H9 (cell line): ENCODE data around the gene TMEM98. TPM values are rescaled to one million over a fixed set of nuclear protein-coding genes. Genes with fewer than 3 reads are reported as not detected.

ENCODE experiments used
- DNase-seq: peaks from one replicate; pipeline ENCODE4 v3.0.0-alpha.2; 2017
- H2AFZ ChIP-seq: one replicate; pipeline ENCODE4 v1.6.1; 2013; ENCODE audit warnings: mild to moderate bottlenecking, low read length, control low read depth, moderate library complexity
- H2AK5ac ChIP-seq: 2 replicates; pipeline ENCODE4 v1.6.1; 2013; ENCODE audit warnings: low read length, control low read depth, mixed read lengths; ENCODE audit not compliant: insufficient read length
- H2BK120ac ChIP-seq: one replicate; pipeline ENCODE4 v1.6.1; 2013; ENCODE audit warnings: low read depth, mild to moderate bottlenecking, low read length, control low read depth, inconsistent platforms; ENCODE audit not compliant: poor library complexity, severe bottlenecking
- H2BK12ac ChIP-seq: 2 replicates; pipeline ENCODE4 v1.6.1; 2013; ENCODE audit warnings: low read length, control low read depth, mixed read lengths, low read depth; ENCODE audit not compliant: insufficient read length
- H2BK15ac ChIP-seq: 2 replicates; pipeline ENCODE4 v1.6.1; 2013; ENCODE audit warnings: low read depth, low read length, control low read depth
- H2BK20ac ChIP-seq: one replicate; pipeline ENCODE4 v1.6.1; 2013; ENCODE audit warnings: low read depth, mild to moderate bottlenecking, low read length, control low read depth, inconsistent platforms; ENCODE audit not compliant: poor library complexity, severe bottlenecking
- H2BK5ac ChIP-seq: 2 replicates; pipeline ENCODE4 v1.6.1; 2013; ENCODE audit warnings: low read length, control low read depth, mixed read lengths; ENCODE audit not compliant: insufficient read length
- H3K14ac ChIP-seq: 2 replicates; pipeline ENCODE4 v1.6.1; 2013; ENCODE audit warnings: low read length, control low read depth; ENCODE audit not compliant: insufficient read depth
- H3K18ac ChIP-seq: 2 replicates; pipeline ENCODE4 v1.6.1; 2013; ENCODE audit warnings: low read depth, mild to moderate bottlenecking, mixed read lengths, low read length, control low read depth; ENCODE audit not compliant: insufficient read length
- H3K23ac ChIP-seq: 2 replicates; pipeline ENCODE4 v1.6.1; 2013; ENCODE audit warnings: low read length, control low read depth, mixed read lengths, low read depth; ENCODE audit not compliant: insufficient read length
- H3K23me2 ChIP-seq: 2 replicates; pipeline ENCODE4 v1.6.1; 2013; ENCODE audit warnings: low read depth, mild to moderate bottlenecking, mixed read lengths, low read length, control low read depth; ENCODE audit not compliant: insufficient read length, poor library complexity, severe bottlenecking
- H3K27ac ChIP-seq: 2 replicates; pipeline ENCODE4 v1.5.1; 2013; ENCODE audit warnings: low read length, control low read depth, mixed read lengths, low read depth; ENCODE audit not compliant: insufficient read length
- H3K27me3 ChIP-seq: 2 replicates; pipeline ENCODE4 v1.6.1; 2013; ENCODE audit warnings: low read length, control low read depth, inconsistent platforms; ENCODE audit not compliant: insufficient read depth
- H3K4ac ChIP-seq: 2 replicates; pipeline ENCODE4 v1.6.1; 2013; ENCODE audit warnings: low read depth, mild to moderate bottlenecking, control low read depth, inconsistent platforms, low read length, moderate library complexity
- H3K4me1 ChIP-seq: 2 replicates; pipeline ENCODE4 v1.6.1; 2013; ENCODE audit warnings: low read length, control low read depth, inconsistent platforms; ENCODE audit not compliant: insufficient read depth
- H3K4me2 ChIP-seq: 2 replicates; pipeline ENCODE4 v1.6.1; 2013; ENCODE audit warnings: low read length, control low read depth, mixed read lengths; ENCODE audit not compliant: insufficient read length, insufficient read depth
- H3K56ac ChIP-seq: 2 replicates; pipeline ENCODE4 v1.6.1; 2013; ENCODE audit warnings: low read depth, mild to moderate bottlenecking, mixed read lengths, low read length, control low read depth; ENCODE audit not compliant: insufficient read length
- H3K79me1 ChIP-seq: 2 replicates; pipeline ENCODE4 v1.6.1; 2013; ENCODE audit warnings: low read depth, mild to moderate bottlenecking, moderate library complexity, low read length, control low read depth, inconsistent platforms; ENCODE audit not compliant: insufficient read depth, poor library complexity, severe bottlenecking
- H3K79me2 ChIP-seq: 2 replicates; pipeline ENCODE4 v1.6.1; 2013; ENCODE audit warnings: low read length, control low read depth, inconsistent platforms; ENCODE audit not compliant: insufficient read depth
- H3K9ac ChIP-seq: 2 replicates; pipeline ENCODE4 v1.6.1; 2013; ENCODE audit warnings: low read length, control low read depth, mixed read lengths; ENCODE audit not compliant: insufficient read length; ENCODE audit errors: extremely low read depth
- H3K9me3 ChIP-seq: one replicate; pipeline ENCODE4 v1.6.1; 2013; ENCODE audit warnings: low read depth, low read length, inconsistent platforms; ENCODE audit not compliant: control insufficient read depth
- H3T11ph ChIP-seq: one replicate; pipeline ENCODE4 v1.6.1; 2013; ENCODE audit warnings: mild to moderate bottlenecking, low read length, control low read depth, inconsistent platforms
- H4K20me1 ChIP-seq: one replicate; pipeline ENCODE4 v1.6.1; 2013; ENCODE audit not compliant: control insufficient read depth, insufficient read length, insufficient read depth
- H4K5ac ChIP-seq: 2 replicates; pipeline ENCODE4 v1.6.1; 2013; ENCODE audit warnings: low read depth, mild to moderate bottlenecking, mixed read lengths, low read length, control low read depth; ENCODE audit not compliant: insufficient read length
- H4K8ac ChIP-seq: replicated peaks from 2 replicates; pipeline ENCODE4 v1.6.1; 2013; ENCODE audit warnings: low read length, control low read depth, mixed read lengths, low read depth; ENCODE audit not compliant: insufficient read length
- H4K91ac ChIP-seq: 2 replicates; pipeline ENCODE4 v1.6.1; 2013; ENCODE audit warnings: low read depth, mild to moderate bottlenecking, moderate library complexity, mixed read lengths, low read length, control low read depth; ENCODE audit not compliant: insufficient read length
- H3K27ac Mint-ChIP-seq, 3 experiments: 2 replicates in 2 of 3; 3 replicates in 1 of 3; pipeline ENCODE4 v1.8.0; 2020 to 2021; ENCODE audit warnings: mixed read lengths in 3 of 3, mild to moderate bottlenecking in 1 of 3, moderate library complexity in 1 of 3
- H3K27me3 Mint-ChIP-seq: 2 replicates; pipeline ENCODE4 v1.8.0; 2021; ENCODE audit warnings: low read depth, mild to moderate bottlenecking, moderate library complexity, mixed read lengths
- H3K36me3 Mint-ChIP-seq, 3 experiments: 2 replicates in 2 of 3; 3 replicates in 1 of 3; pipeline ENCODE4 v1.8.0; 2020 to 2021; ENCODE audit warnings: low read depth in 3 of 3, mixed read lengths in 3 of 3; ENCODE audit not compliant: insufficient read depth in 1 of 3
- H3K4me1 Mint-ChIP-seq, 2 experiments: 2 replicates each; pipeline ENCODE4 v1.8.0; 2020; ENCODE audit warnings: mixed read lengths in 2 of 2
- H3K4me3 Mint-ChIP-seq, 2 experiments: 2 replicates in 1 of 2; 3 replicates in 1 of 2; pipeline ENCODE4 v1.8.0; 2020 to 2021; ENCODE audit warnings: mild to moderate bottlenecking in 2 of 2, mixed read lengths in 2 of 2, moderate library complexity in 1 of 2
- H3K9me3 Mint-ChIP-seq, 2 experiments: 2 replicates in 1 of 2; 3 replicates in 1 of 2; pipeline ENCODE4 v1.8.0; 2020; ENCODE audit warnings: mild to moderate bottlenecking in 2 of 2, mixed read lengths in 2 of 2, moderate library complexity in 1 of 2
- CTCF ChIP-seq: fragments of 200-600 bp; sonication (generic); conservative IDR thresholded peaks from 3 replicates; pipeline ENCODE4 v1.8.0; 2021; ENCODE audit warnings: antibody characterized with exemption, mild to moderate bottlenecking
- WGBS: extraction: QIAGEN DNeasy Blood & Tissue Kit; methylation state at CpG from one replicate; pipeline ENCODE4 v1.1.7; 2013; ENCODE audit warnings: missing lambda C conversion rate, low lambda C conversion rate, mixed read lengths; ENCODE audit not compliant: insufficient read length; ENCODE audit errors: extremely low coverage; 5-methylcytosine and 5-hydroxymethylcytosine counted together
- total RNA-seq: library from RNA; stranded (reverse); gene quantifications from 2 replicates; pipeline ENCODE4 v1.2.1, GENCODE V29; 2021

TMEM98 gene
- total RNA-seq, 1 experiment from 2014 or later = 78.4 TPM

- Histone ChIP-seq H3K4me2 (no peak overlapping the region), H4K5ac (no peak overlapping the region), H3K18ac (no peak overlapping the region), H4K8ac (no peak overlapping the region), H3K23ac (no peak overlapping the region), H3K14ac (no peak overlapping the region), H3K27me3 (no peaks in the 10 kb centered on the region), H2BK5ac (no peak overlapping the region), H3K9ac (no peak overlapping the region), H2BK120ac (no peak overlapping the region), H2BK12ac (no peak overlapping the region), H2BK15ac (no peak overlapping the region), H3T11ph (no peak overlapping the region), H3K27ac (no peak overlapping the region), H4K91ac (no peak overlapping the region), H2BK20ac (no peak overlapping the region), H3K79me2 (no peaks in the 10 kb centered on the region), H3K4ac (no peak overlapping the region), H4K20me1 (no peaks in the 10 kb centered on the region), H3K4me1 (no peaks in the 10 kb centered on the region), H3K9me3 (no peaks in the 10 kb centered on the region), H3K79me1 (no peaks in the 10 kb centered on the region), H3K23me2 (no peaks in the 10 kb centered on the region), H2AFZ (no peak overlapping the region), H3K56ac (no peak overlapping the region), H2AK5ac (no peak overlapping the region)
- Mint-ChIP-seq H3K27ac (peak overlapping the region; percentile 5 to 93 (median 77); a peak in 6 of 7 replicates), H3K36me3 (peaks cover 33 to 86% (median 69%) of the 10 kb centered on the region in 3 experiments), H3K4me3 (no peak overlapping the region), H3K4me1 (peaks cover 20 to 23% of the 10 kb centered on the region in 2 experiments), H3K9me3 (no peaks in the 10 kb centered on the region), H3K27me3 (no peaks in the 10 kb centered on the region)
- WGBS = no CpG with 5 or more reads among the region's 2 CpGs
- TF ChIP-seq CTCF = no peak
- DNase-seq = no peak
Measured at GRCh38 chr17:32935726-32936125, 7.8 kb downstream of the TMEM98 start.
